DLD1 (cell line): ENCODE results near the gene EYA2.
"Not testable (repeated sequence)": the region's sequence is repeated elsewhere in the genome, so short reads cannot be mapped to it uniquely, and the experiment has no call there.

Experiments
- in situ Hi-C: cut with HindIII; loops from 2 replicates; pipeline ENCODE4 v1.10.0; 2017; ENCODE audit warnings: low sequenced_read_pairs

The EYA2 gene

GRCh38 chr20:47189060-47189459 is 294.4 kb downstream of the EYA2 start:
- in situ Hi-C loops: no loop called here

- in situ Hi-C loops: no loop called here
Measured at GRCh38 chr20:47191074-47191673, 296.5 kb downstream of the EYA2 start.

- in situ Hi-C loops: no loop called here
Measured at GRCh38 chr20:47191956-47192355, 297.3 kb downstream of the EYA2 start.

GRCh38 chr20:47195573-47195972 is 300.9 kb downstream of the EYA2 start:
- in situ Hi-C loops: no loop called here

- in situ Hi-C loops: no loop called here
Measured at GRCh38 chr20:47196091-47197081, 301.7 kb downstream of the EYA2 start.

- in situ Hi-C loops: no loop called here
Measured at GRCh38 chr20:47198254-47198671, 303.6 kb downstream of the EYA2 start.

- in situ Hi-C loops: no loop called here
Measured at GRCh38 chr20:47198996-47199552, 304.4 kb downstream of the EYA2 start.

GRCh38 chr20:47201074-47201730 is 306.6 kb downstream of the EYA2 start:
- in situ Hi-C loops: no loop called here

GRCh38 chr20:47202733-47203667 is 308.4 kb downstream of the EYA2 start:
- in situ Hi-C loops: no loop called here

- in situ Hi-C loops: no loop called here
Measured at GRCh38 chr20:47204008-47204849, 309.6 kb downstream of the EYA2 start.

GRCh38 chr20:47204850-47205122 is 310.1 kb downstream of the EYA2 start:
- in situ Hi-C loops: not testable (repeated sequence)

- in situ Hi-C loops: no loop called here
Measured at GRCh38 chr20:47205577-47206123, 311.0 kb downstream of the EYA2 start.

GRCh38 chr20:47206552-47206951 is 311.9 kb downstream of the EYA2 start:
- in situ Hi-C loops: not testable (repeated sequence)

GRCh38 chr20:47206962-47207641 is 312.5 kb downstream of the EYA2 start:
- in situ Hi-C loops: no loop called here

GRCh38 chr20:47208534-47209174 is 314.0 kb downstream of the EYA2 start:
- in situ Hi-C loops: no loop called here

GRCh38 chr20:47209982-47210381 is 315.3 kb downstream of the EYA2 start:
- in situ Hi-C loops: no loop called here

GRCh38 chr20:47210470-47210869 is 315.8 kb downstream of the EYA2 start:
- in situ Hi-C loops: no loop called here

GRCh38 chr20:47211036-47211435 is 316.4 kb downstream of the EYA2 start:
- in situ Hi-C loops: no loop called here
